GM19395 (cell line): ENCODE data around the gene HIRA.

Experiments used
- ATAC-seq: cut with Tn5 transposase; IDR thresholded peaks from one replicate; pipeline ENCODE4 v1.9.1; 2021; ENCODE audit warnings: mild to moderate bottlenecking, moderate library complexity; ENCODE audit not compliant: unreplicated experiment

The HIRA gene

DNA sequence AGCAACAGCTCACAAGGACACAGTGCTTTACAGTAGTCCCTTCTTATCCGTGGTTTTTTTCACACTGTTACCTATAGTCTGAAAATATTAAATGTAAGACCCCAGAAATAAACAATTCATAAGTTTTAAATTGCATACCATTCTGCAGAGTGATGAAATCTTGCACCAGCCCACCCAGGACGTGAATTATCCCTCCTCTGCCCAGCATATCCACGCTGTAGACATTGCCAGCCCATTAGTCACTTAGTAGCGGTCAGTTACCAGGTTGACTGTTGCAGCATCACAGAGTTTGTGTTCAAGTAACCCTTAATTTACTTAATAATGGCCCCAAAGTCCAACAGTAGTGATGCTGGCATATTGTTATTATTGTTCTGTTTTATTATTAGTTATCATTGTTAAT, 143.6 kb downstream of the HIRA start:
- ATAC-seq, result no peak

- no peak for ATAC-seq
These were observed 144.3 kb downstream of the HIRA start for GRCh38 chr22:19287076-19287707.

DNA sequence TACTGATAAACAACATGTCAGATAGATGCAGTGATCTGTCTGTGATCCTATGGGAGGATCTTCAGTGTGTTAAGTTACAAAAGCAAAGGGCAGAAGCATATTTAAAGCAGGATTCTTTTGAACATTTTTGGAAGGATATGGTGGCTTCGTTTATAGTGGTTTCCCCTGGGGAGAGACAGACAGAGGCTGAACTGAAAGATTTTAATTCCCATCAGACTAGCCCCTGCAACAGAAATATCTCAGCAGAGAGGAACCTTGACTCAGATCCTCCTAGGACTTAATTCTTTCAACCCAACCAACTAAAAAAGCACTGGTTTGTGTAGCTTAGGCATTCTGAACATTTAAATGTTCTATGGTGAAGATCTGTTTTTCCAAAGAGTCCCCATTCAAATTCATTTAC, 145.7 kb downstream of the HIRA start:
- ATAC-seq, result no peak
